IPS DF 4.7 (cell line): ENCODE results near the gene IPO11.

ENCODE experiments used
- DNase-seq: peaks from one replicate; pipeline ENCODE4 v3.0.0-alpha.2; 2013; ENCODE audit warnings: low spot score; ENCODE audit errors: extremely low read depth

Gene IPO11

GRCh38 chr5:62412549-62413329 is at the start of gene IPO11:
TSS of gene IPO11 (plus strand) at chr5:62412763. CDS start at chr5:62437280, 24,517 bp downstream.
- DNase-seq: peak; percentile 98

DNA sequence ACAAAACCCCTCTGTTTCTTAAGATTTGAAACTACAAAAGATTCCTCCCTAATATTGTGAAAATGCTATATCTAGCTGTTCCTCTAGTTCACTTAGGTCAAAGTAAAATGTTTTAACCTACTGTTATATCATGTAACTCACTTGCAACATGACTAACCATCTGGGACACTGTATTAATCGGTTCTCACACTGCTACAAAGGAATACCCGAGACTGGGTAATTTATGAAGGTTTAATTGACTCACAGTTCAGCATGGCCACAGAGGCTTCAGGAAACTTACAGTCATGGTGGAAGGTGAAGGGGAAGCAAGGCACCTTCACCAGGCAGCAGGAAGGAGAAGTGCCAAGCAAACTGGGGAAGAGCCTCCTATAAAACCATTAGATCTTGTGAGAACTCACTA is 43.5 kb upstream of the IPO11 start:
- DNase-seq: no peak

- no peak for DNase-seq
Measured at GRCh38 chr5:62371409-62371808, 41.2 kb upstream of the IPO11 start.

- no peak for DNase-seq
Measured at GRCh38 chr5:62372600-62372999, 40.0 kb upstream of the IPO11 start.

DNA sequence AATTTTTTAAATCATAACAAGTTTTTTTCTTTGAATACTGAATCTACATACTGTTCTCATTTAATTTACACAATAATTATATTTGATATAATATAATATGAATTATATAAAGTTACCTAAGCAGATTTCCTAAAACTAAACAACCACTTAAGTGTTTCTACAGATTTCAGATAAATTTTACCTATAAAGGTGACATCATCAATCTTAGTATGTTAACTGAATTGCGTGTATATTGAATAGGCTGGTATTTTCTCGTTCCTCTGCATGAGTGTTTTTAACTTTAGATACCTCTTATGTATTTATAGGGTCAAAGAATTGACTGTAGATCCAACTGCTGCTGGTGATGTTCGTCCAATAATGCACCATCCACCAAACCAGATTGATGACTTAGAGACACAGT is 39.2 kb upstream of the IPO11 start:
- no peak for DNase-seq

DNA sequence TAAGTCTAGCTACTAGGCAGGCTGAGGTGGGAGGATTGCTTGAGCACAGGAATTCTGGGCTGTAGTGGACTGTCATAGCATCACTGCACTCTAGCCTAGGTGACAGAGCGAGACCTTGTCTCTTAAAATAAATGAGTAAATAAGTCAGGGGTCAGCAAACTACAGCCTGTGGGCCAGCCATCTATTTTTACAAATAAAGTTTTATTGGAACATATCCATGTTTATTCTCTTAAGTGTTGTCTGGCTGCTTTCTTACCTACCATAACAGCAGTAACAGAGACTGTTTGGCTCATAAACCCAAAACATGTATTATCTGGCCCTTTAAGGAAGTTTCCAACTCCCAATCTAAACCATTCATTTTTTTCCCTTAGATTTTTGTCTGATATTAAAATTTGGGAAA is 38.5 kb upstream of the IPO11 start:
- DNase-seq: no peak

DNA sequence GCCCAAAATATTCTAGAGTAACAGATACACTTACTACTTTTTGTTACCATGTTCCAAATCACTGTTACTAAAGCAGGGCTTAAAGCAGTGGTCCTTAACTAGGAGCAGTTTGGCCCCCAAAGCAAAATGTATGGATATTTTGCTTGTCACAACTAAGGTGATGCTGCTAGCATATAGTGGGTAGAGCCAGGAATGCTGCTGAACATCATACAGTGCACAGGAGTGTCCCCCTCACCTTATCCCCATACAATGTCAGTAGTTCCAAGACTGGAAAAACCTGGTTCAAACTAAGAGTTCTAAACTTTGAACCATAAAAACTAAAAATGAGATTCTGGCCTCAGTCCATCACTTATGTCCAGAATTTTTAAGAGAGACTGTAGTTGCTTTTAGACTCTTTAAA is 36.9 kb upstream of the IPO11 start:
- DNase-seq: no peak

DNA sequence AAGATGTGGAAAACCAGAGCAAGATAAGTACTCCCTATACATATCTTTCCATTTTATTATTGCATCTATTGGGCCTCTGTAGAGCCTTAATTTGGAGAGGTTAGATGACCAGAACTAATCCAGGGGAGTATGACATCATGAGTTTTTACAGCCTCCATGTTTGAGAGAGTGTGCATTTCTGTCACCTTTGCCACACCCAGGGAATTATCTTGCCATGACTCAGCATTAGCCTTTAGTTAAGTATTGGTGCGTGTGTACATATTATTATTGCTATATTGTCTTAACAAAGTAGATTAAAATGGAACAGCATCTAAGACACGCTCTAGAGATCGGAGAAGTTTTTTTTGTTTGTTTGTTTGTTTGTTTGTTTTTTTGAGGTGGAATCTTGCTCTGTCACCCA is 36.5 kb upstream of the IPO11 start:
- no peak for DNase-seq

DNA sequence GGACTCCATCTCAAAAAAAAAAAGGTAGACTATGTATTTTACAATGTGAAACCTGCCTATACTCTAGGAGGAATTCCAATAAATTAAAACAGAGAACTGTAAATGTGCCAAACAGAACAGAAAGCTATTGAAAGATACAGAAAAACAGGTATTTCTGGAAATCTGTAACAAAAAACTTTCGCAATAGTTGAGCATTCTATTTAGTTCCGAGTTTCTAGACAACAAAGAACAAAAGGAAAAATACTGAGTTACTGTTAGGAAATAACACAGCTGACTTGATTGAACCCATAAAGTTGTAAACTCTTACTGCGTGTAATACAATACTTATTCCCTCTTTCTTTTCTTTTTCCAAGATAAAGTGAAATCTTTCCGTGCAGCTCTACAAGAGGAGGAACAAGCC is 27.4 kb upstream of the IPO11 start:
- no peak for DNase-seq

DNA sequence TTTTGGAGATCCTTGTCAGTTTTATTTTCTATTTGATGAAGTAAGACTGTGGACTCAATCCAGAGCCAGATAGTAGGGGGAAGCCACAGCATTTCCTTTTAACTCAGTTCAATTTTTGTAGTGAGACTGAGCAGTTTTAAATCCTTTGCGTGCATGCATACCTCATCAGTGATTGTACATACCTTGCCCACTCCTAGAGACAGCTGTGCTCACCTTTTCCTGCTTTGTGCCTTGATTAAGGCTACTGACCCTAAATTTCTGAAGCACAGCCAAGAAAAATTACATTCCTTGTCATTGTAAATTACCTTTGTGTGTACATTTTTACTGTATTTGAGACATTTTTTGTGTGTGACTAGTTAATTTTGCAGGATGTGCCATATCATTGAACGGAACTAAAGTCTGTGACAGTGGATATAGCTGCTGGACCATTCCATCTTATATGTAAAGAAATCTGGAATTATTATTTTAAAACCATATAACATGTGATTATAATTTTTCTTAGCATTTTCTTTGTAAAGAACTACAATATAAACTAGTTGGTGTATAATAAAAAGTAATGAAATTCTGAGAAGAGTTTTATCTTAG is 26.7 kb upstream of the IPO11 start:
- no peak for DNase-seq

GRCh38 chr5:62386824-62387223 is 25.7 kb upstream of the IPO11 start:
- DNase-seq: no peak

- no peak for DNase-seq
Measured at GRCh38 chr5:62395210-62395950, 17.2 kb upstream of the IPO11 start.

DNA sequence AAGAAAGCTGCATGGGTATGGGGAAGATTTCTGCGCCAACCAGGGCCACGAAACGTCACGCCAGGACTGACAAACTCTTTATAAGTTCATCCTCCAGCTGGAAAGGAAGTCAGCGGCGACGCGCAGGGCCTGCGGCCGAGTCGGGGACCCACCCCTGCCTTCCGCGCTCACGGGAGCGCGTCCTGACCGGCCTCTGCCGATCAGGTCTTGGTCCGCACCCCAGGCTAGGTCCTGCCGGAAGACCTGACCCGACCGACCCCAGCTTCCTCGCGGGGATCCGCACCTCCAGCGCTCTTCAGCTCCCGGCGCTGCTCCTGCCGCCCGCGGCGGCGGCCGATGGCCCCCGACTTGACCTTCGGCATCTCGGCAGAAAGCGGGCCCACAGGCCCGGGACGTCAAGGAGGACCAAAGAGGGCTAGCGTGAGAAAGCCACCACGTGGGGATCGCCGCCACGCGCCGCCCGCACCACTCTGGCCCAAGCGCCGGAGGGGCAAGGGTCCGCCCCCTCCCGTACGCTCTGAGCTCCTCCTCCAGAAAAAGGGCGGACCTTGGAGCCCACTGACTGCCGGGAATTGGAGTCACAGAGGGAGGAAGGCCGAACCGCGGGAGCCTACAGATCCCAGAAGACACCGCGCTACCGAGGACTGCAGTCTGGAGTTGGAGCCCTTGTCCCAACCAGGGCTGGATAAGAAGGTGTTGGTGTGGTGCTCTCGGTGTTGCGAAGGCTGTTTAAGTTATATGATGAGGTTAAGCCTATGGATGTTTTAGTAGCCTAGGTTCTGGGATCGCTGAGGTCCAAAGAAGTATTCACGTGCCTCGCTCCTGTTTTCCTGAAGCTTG is 8.9 kb upstream of the IPO11 start, which contains the start of gene DIMT1:
Gene DIMT1, minus strand, starts transcription at position 495 of the 840 bp plus-strand sequence. Its CDS starts 133 bp downstream, at position 362.
- peak; percentile 80 for DNase-seq

DNA sequence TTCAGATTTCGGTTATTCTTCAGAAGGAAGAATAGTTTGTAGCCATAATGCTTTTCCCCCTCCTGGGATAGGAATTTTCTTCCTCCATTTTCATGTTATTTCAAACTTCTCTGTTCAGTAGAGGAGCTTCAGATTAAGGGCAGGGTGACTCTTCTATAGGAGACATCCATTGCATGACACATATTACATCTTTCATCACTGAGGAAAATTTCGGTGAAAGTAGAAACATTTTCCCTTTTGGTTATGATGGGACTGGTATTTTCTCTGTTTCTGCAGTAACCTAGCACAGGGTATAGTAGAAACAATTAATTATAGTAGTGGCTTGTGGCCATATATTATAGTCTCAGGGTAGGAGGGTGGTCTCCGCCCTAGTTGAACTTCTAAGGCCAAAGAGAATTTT is 1.1 kb downstream of the IPO11 start:
- DNase-seq: no peak

DNA sequence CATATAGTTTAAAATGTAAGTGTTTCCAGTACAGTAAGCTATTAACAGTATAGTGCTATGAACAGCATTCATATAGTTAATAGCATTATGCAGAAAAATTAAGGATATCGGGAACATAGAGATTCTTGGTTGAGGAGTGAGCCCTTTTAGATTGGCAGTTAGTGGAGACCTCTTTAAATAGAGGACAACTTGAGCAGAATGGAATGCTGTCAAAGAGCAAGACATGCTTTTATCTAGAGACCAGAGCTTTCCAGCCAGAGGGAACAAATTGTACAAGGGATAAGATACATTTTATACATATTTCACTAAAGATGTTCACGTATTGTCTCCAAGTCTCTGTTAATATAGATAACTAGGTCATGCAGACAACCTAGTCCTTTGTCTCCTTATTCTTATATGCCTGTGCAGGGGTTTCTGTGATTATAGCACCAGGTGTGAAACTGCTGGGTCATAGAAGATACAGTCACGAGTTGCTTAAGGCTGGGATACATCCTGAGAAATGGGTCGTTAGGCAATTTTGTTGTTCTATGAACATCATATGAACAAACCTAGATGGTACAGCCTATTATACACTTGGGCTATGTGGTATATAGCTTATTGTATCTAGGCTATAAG is 6.0 kb downstream of the IPO11 start:
- DNase-seq: no peak

GRCh38 chr5:62419609-62420008 is 7.0 kb downstream of the IPO11 start:
- no peak for DNase-seq

DNA sequence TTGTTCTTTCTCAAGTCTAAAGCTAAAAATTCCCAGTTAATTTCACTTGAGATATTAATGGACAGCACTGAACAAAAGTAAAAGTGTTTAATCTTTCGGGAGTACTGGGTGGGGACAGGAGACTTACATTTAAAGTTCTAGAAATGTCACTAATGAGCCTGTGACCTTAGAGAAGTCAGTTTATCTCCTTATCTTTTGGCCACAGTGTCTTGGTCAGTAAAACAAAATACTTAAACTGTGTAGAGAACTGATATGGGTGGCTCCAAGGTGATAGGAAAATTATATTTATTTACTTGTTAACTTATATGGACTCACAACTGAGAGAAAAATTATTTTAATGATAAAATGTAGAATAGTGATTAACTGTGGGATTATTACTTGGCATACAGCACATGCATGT is 8.9 kb downstream of the IPO11 start:
- DNase-seq: no peak

- no peak for DNase-seq
Measured at GRCh38 chr5:62424763-62425162, 12.2 kb downstream of the IPO11 start.

DNA sequence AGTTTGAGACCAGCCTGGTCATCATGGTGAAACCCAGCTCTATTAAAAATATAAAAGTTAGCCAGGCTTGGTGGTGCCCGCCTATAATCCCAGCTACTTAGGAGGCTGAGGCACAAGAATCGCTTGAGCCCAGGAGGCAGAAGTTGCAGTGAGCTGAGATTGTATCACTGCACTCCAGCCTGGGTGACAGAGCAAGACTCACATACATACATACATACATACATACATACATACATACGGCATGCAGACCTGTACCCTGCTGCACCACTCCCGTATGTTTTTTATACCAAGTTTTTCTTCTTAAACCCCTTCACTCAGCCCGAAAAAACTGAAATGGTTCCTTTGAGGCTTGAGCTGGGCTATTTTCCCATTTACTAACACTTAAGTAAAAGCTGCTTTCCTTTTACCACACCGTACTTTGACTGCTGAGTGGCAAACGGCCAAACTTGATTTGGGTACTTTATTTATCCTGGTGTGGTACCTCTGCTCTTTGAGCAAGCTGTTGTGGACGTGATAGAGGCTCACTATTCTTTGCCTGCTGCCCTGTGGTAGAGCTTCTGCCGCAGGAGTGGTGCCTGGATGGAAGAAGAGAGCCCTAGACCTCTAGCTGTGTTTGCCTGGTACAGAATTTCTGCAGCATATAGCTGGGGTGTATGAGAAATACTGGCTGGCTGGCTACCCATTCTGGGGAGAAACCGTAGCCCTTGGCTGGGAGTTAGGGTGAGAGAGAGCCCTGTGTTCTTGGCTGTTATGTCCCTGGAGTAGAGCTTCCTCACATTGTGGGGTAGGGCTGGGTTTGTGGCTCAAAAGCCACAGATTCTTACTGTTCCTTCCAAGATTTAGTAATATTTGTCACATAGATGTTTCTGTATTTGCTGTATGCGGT is 19.4 kb downstream of the IPO11 start:
- DNase-seq: no peak

DNA sequence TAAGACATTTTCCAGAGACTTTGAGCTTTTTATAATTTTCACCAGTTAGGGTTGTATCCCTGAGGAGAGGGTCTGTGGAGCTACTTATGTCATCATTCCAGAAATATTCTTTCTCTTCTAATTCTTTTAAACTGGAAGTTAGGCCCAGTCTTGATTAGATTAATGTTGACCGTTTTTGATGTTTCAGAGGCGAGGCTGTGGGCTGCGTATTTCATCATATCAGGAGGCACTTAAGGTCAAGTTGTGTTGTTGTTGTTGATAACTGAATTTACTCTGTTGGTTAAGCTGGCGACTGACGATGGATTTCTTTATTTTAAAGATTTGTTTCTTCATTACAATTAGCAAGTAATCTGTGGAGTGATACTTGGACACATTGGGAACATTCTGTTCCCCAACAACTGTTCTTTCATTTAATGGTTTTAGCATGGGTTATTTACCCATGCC is 20.1 kb downstream of the IPO11 start:
- DNase-seq: no peak
